SK-N-SH (cell line): ENCODE measurements around the gene KBTBD13. TPM values are rescaled to one million over a fixed set of nuclear protein-coding genes. Genes with fewer than 3 reads are reported as not detected.
A peak's percentile ranks its signal among the peaks of the same experiment; 100 is the strongest.

ENCODE experiments used
- CTCF ChIA-PET: fragments of 300-600, 350-600 bp; formaldehyde crosslinking; extraction: SDS; loops from one replicate; lab custom pipeline; 2021; lab: Yijun Ruan, JAX
- POLR2A ChIA-PET: fragments of 350-600 bp; sonication (Branson Sonifier 250); formaldehyde crosslinking; extraction: SDS; loops from one replicate; lab custom pipeline; 2020; ENCODE audit warnings: antibody characterized with exemption, inconsistent platforms; lab: Yijun Ruan, JAX
- DNase-seq: peaks from one replicate; pipeline ENCODE4 v3.0.0; 2012
- H2AFZ ChIP-seq: fragments of 200-600 bp; sonication (generic); 2 replicates; pipeline ENCODE4 v1.8.1; 2016; ENCODE audit warnings: antibody characterized with exemption, mild to moderate bottlenecking, low read depth
- H3F3A ChIP-seq: fragments of 200-600 bp; sonication (generic); replicated peaks from 2 replicates; pipeline ENCODE3; 2016; ENCODE audit warnings: antibody characterized with exemption, mild to moderate bottlenecking; ENCODE audit not compliant: insufficient read depth
- H3K27ac ChIP-seq, 2 experiments: fragments of 200-500 bp in 1 of 2; fragments of 200-600 bp in 1 of 2; sonication (Bioruptor generic) in 1 of 2; sonication (generic), shearing (Covaris generic) in 1 of 2; 2 replicates each; pipeline versions ENCODE4 v1.5.1 to v1.6.1; 2014 to 2016; ENCODE audit warnings: low read depth in 2 of 2, inconsistent platforms in 1 of 2, low read length in 1 of 2, mild to moderate bottlenecking in 1 of 2, mixed read lengths in 1 of 2
- H3K27me3 ChIP-seq: fragments of 200-600 bp; sonication (generic), shearing (Covaris generic); 2 replicates; pipeline ENCODE4 v1.6.1; 2016; ENCODE audit warnings: mixed run types; ENCODE audit not compliant: insufficient read depth
- H3K36me3 ChIP-seq, 2 experiments: fragments of 200-500 bp in 1 of 2; fragments of 200-600 bp in 1 of 2; sonication (Bioruptor generic) in 1 of 2; sonication (generic) in 1 of 2; replicated peaks in 1 of 2; 2 replicates each; pipeline versions ENCODE3 to v1.5.1; 2014 to 2016; ENCODE audit warnings: low read length in 1 of 2, mild to moderate bottlenecking in 1 of 2; ENCODE audit not compliant: insufficient read depth in 2 of 2, control insufficient read depth in 1 of 2
- H3K4me1 ChIP-seq, 2 experiments: fragments of 200-500 bp in 1 of 2; fragments of 200-600 bp in 1 of 2; sonication (Bioruptor generic) in 1 of 2; sonication (generic), shearing (Covaris generic) in 1 of 2; 2 replicates each; pipeline versions ENCODE4 v1.5.1 to v1.6.1; 2014 to 2016; ENCODE audit warnings: low read depth in 1 of 2, low read length in 1 of 2, mixed run types in 1 of 2; ENCODE audit not compliant: insufficient read depth in 2 of 2, control insufficient read depth in 1 of 2
- H3K4me2 ChIP-seq: fragments of 200-600 bp; sonication (generic), shearing (Covaris generic); 2 replicates; pipeline ENCODE4 v1.6.1; 2017; ENCODE audit warnings: mixed run types
- H3K4me3 ChIP-seq, 2 experiments: fragments of 200-500 bp in 1 of 2; fragments of 200-600 bp in 1 of 2; sonication (Bioruptor generic) in 1 of 2; sonication (generic), shearing (Covaris generic) in 1 of 2; 2 replicates each; pipeline versions ENCODE4 v1.5.1 to v1.8.1; 2014 to 2016; ENCODE audit warnings: low read depth in 2 of 2, inconsistent platforms in 1 of 2, low read length in 1 of 2, mild to moderate bottlenecking in 1 of 2, mixed read lengths in 1 of 2, moderate library complexity in 1 of 2
- H3K79me2 ChIP-seq: fragments of 200-600 bp; sonication (generic); 2 replicates; pipeline ENCODE4 v1.8.1; 2017; ENCODE audit warnings: mild to moderate bottlenecking; ENCODE audit not compliant: insufficient read depth
- H3K9ac ChIP-seq: fragments of 200-600 bp; sonication (generic); 2 replicates; pipeline ENCODE4 v1.6.1; 2017; ENCODE audit warnings: mixed run types
- H3K9me2 ChIP-seq: fragments of 200-600 bp; sonication (generic); 2 replicates; pipeline ENCODE4 v1.6.1; 2017; ENCODE audit warnings: mixed run types
- H3K9me3 ChIP-seq: fragments of 200-600 bp; sonication (generic); 2 replicates; pipeline ENCODE4 v1.6.1; 2017; ENCODE audit warnings: mixed run types, mild to moderate bottlenecking, moderate library complexity
- H4K20me1 ChIP-seq: fragments of 200-600 bp; sonication (generic); 2 replicates; pipeline ENCODE4 v1.6.1; 2017; ENCODE audit warnings: mild to moderate bottlenecking, mixed run types; ENCODE audit not compliant: insufficient read depth
- CTCF ChIP-seq: fragments of 200-600 bp; sonication (generic); IDR thresholded peaks from 2 replicates; pipeline ENCODE4 v1.6.1; 2017; ENCODE audit warnings: antibody characterized with exemption, mild to moderate bottlenecking, moderate library complexity
- ELF1 ChIP-seq: IDR thresholded peaks from 2 replicates; pipeline ENCODE4 v1.4.0; 2012
- FOXJ3 ChIP-seq: sonication (generic); formaldehyde crosslinking; IDR thresholded peaks from 2 replicates; pipeline ENCODE4 v1.5.1; 2020; ENCODE audit warnings: mild to moderate bottlenecking, missing genetic modification reagents
- GABPA ChIP-seq: IDR thresholded peaks from 2 replicates; pipeline ENCODE4 v1.4.0; 2012; ENCODE audit warnings: low read depth, mild to moderate bottlenecking
- JUND ChIP-seq: IDR thresholded peaks from 2 replicates; pipeline ENCODE4 v1.4.0; 2012
- NRF1 ChIP-seq: IDR thresholded peaks from 2 replicates; pipeline ENCODE4 v1.6.1; 2012; ENCODE audit warnings: low read depth, mild to moderate bottlenecking, low read length
- POLR2AphosphoS5 ChIP-seq: IDR thresholded peaks from 2 replicates; pipeline ENCODE4 v1.6.1; 2012; ENCODE audit warnings: low read depth, low read length
- RAD21 ChIP-seq: IDR thresholded peaks from 2 replicates; pipeline ENCODE4 v1.6.1; 2012; ENCODE audit warnings: mild to moderate bottlenecking, low read length
- RCOR1 ChIP-seq: fragments of 150-350 bp; IDR thresholded peaks from 2 replicates; pipeline ENCODE4 v1.6.1; 2017; ENCODE audit warnings: antibody characterized with exemption, low read length
- REST ChIP-seq: IDR thresholded peaks from 2 replicates; pipeline ENCODE4 v1.6.1; 2012; ENCODE audit warnings: mild to moderate bottlenecking, low read depth, low read length, moderate library complexity
- RFX5 ChIP-seq: IDR thresholded peaks from 2 replicates; pipeline ENCODE4 v1.6.1; 2012; ENCODE audit warnings: mild to moderate bottlenecking, improper control_type of control experiment, low read length
- RXRA ChIP-seq: IDR thresholded peaks from 2 replicates; pipeline ENCODE4 v1.4.0; 2012; ENCODE audit warnings: low read depth, mild to moderate bottlenecking, borderline replicate concordance
- SIN3A ChIP-seq: IDR thresholded peaks from 2 replicates; pipeline ENCODE4 v1.6.1; 2012; ENCODE audit warnings: low read depth, mild to moderate bottlenecking, low read length, moderate library complexity, borderline replicate concordance
- SMC3 ChIP-seq: IDR thresholded peaks from 2 replicates; pipeline ENCODE4 v1.6.1; 2012; ENCODE audit warnings: low read depth, low read length, improper control_type of control experiment
- TCF12 ChIP-seq: IDR thresholded peaks from 2 replicates; pipeline ENCODE4 v1.4.0; 2012
- USF2 ChIP-seq: fragments of 150-350 bp; IDR thresholded peaks from 2 replicates; pipeline ENCODE4 v1.6.1; 2017; ENCODE audit warnings: antibody characterized with exemption, low read length, low read depth, borderline replicate concordance
- ZBTB33 ChIP-seq: IDR thresholded peaks from 2 replicates; pipeline ENCODE4 v1.4.0; 2012; ENCODE audit warnings: low read depth, borderline replicate concordance
- WGBS: methylation state at CpG from one replicate; pipeline ENCODE4 v1.1.6; 2017; ENCODE audit warnings: low lambda C conversion rate; 5-methylcytosine and 5-hydroxymethylcytosine counted together
- polyA plus RNA-seq, 3 experiments: library from polyadenylated mRNA; depleted of rRNA; stranded (reverse); fragments of >200 nt; gene quantifications; 2 replicates each; pipeline ENCODE4 v1.2.3, GENCODE V29; 2012
- TF ChIP-seq, protein P1 (sequence below): IDR thresholded peaks from 2 replicates; pipeline ENCODE4 v1.4.0; 2012; ENCODE audit warnings: low read depth
- TF ChIP-seq, protein P2 (sequence below): IDR thresholded peaks from 2 replicates; pipeline ENCODE4; 2012

KBTBD13 gene
- polyA plus RNA-seq, 1 of the 3 experiments (the other 2 are of a cell fraction) = not detected

DNA sequence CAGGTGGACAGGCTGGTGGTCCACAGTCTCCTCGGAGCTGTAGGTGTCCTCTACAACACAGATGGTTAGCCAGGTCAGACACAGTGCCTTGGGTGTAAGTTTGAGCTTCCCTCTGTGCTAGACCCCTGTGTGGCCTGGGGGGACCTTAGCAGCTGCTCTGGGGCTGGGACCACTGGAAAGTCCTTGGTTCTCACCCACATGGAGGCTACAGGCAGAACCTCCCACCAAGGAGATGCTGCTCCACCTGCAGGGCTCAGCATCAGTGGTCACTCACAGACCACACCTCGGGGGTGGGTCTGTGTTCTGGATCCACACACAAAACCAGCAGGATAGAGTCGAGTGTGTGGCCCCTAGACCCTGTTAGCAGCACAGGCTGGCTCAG, 17.2 kb upstream of the KBTBD13 start:
- CTCF ChIA-PET = interaction anchor here (1.1 to 2.3 kb wide), 3 partner anchors 19 to 42 kb away, joined by 3 to 6 read pairs (median 6); no protein-coding TSS in a partner anchor

More for the DNA sequence above, 17.2 kb upstream of the KBTBD13 start:
- H3F3A ChIP-seq = no peaks in the 10 kb centered on the region
- H3K36me3 ChIP-seq = no peaks in the 10 kb centered on the region
- H3K9me2 ChIP-seq = no peaks in the 10 kb centered on the region
- POLR2A ChIA-PET = interaction anchor here (0.6 kb wide), 1 partner anchor 28 kb away, joined by 3 read pairs; no protein-coding TSS in a partner anchor
- peaks cover 0 to 4% of the 10 kb centered on the region in 2 experiments; a peak in 1 of 4 replicates for H3K4me1 ChIP-seq
- no peak overlapping the region for H3K4me3 ChIP-seq
- DNase-seq = peak; percentile 6
- no peaks in the 10 kb centered on the region for H3K79me2 ChIP-seq
- no peak overlapping the region for H3K4me2 ChIP-seq
- no peak overlapping the region for H2AFZ ChIP-seq
- TF ChIP-seq, protein P1, sequence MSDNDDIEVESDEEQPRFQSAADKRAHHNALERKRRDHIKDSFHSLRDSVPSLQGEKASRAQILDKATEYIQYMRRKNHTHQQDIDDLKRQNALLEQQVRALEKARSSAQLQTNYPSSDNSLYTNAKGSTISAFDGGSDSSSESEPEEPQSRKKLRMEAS = no peak
- TF ChIP-seq, protein P2, sequence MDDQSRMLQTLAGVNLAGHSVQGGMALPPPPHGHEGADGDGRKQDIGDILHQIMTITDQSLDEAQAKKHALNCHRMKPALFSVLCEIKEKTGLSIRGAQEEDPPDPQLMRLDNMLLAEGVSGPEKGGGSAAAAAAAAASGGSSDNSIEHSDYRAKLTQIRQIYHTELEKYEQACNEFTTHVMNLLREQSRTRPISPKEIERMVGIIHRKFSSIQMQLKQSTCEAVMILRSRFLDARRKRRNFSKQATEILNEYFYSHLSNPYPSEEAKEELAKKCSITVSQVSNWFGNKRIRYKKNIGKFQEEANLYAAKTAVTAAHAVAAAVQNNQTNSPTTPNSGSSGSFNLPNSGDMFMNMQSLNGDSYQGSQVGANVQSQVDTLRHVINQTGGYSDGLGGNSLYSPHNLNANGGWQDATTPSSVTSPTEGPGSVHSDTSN = no peak
- TF ChIP-seq REST (no peak), POLR2AphosphoS5 (no peak), RAD21 (no peak), RFX5 (no peak), TCF12 (no peak), GABPA (no peak), NRF1 (no peak), ZBTB33 (no peak), RXRA (no peak), JUND (no peak), RCOR1 (no peak), SIN3A (no peak), CTCF (no peak), ELF1 (no peak), SMC3 (no peak), USF2 (no peak), FOXJ3 (CRISPR knock-in tag) (no peak)
- WGBS = 0% methylated on average over 2 of the region's 3 CpGs
- H3K9me3 ChIP-seq = no peaks in the 10 kb centered on the region
- no peaks in the 10 kb centered on the region for H4K20me1 ChIP-seq
- H3K27ac ChIP-seq = no peak overlapping the region
- no peak overlapping the region for H3K9ac ChIP-seq
- H3K27me3 ChIP-seq = no peaks in the 10 kb centered on the region
